Tibial nerve (tissue), 4 donors: ENCODE measurements around the gene TEX26.

Experiments used
- CTCF ChIP-seq, 5 experiments: fragments of 200-600 bp in 3 of 5; fragments of 450-650 bp in 2 of 5; sonication (generic) in 3 of 5; IDR thresholded peaks; one replicate each; pipeline ENCODE4 v1.5.1; 2016 to 2019; ENCODE audit warnings: antibody characterized with exemption in 5 of 5, mild to moderate bottlenecking in 3 of 5, moderate library complexity in 2 of 5
- EP300 ChIP-seq, 2 donors: sonication (generic); formaldehyde crosslinking; IDR thresholded peaks; one replicate each; pipeline ENCODE4 v1.6.1; 2017; ENCODE audit warnings: antibody characterized with exemption in 2 of 2, mild to moderate bottlenecking in 1 of 2
- POLR2A ChIP-seq, 2 donors: fragments of 450-650 bp; IDR thresholded peaks; one replicate each; pipeline ENCODE4 v1.6.1; 2017; ENCODE audit warnings: antibody characterized with exemption in 2 of 2, mild to moderate bottlenecking in 2 of 2, moderate library complexity in 2 of 2

- TF ChIP-seq POLR2A (IDR thresholded peaks at IDR 0.05), result no peak
- TF ChIP-seq CTCF (IDR thresholded peaks at IDR 0.05), result no peak
- peak in 1 of 2 donors; percentile 32 for TF ChIP-seq EP300 (IDR thresholded peaks at IDR 0.05)
These were observed 13.6 kb upstream of the TEX26 start for GRCh38 chr13:30918662-30919405.
